GM18951 (cell line): ENCODE results near the gene TMEM59.
"Not testable (repeated sequence)": the region's sequence is repeated elsewhere in the genome, so short reads cannot be mapped to it uniquely, and the experiment has no call there.

Experiments
- POLR2A ChIP-seq: IDR thresholded peaks from 4 replicates; pipeline ENCODE4 v1.6.1; 2011; ENCODE audit warnings: mild to moderate bottlenecking; ENCODE audit not compliant: insufficient read length, insufficient read depth; ENCODE audit errors: extremely low read depth
- in situ Hi-C: fragments of 300-500 bp; cut with MboI; formaldehyde crosslinking; loops from one replicate; pipeline ENCODE4 v1.12.0; 2022; ENCODE audit warnings: low sequenced_read_pairs, mixed read lengths, inconsistent platforms; ENCODE audit not compliant: unreplicated experiment

Gene TMEM59

GRCh38 chr1:54081306-54082270, 28.6 kb upstream of the TMEM59 start:
- TF ChIP-seq POLR2A: no peak
- in situ Hi-C loops: no loop called here

DNA sequence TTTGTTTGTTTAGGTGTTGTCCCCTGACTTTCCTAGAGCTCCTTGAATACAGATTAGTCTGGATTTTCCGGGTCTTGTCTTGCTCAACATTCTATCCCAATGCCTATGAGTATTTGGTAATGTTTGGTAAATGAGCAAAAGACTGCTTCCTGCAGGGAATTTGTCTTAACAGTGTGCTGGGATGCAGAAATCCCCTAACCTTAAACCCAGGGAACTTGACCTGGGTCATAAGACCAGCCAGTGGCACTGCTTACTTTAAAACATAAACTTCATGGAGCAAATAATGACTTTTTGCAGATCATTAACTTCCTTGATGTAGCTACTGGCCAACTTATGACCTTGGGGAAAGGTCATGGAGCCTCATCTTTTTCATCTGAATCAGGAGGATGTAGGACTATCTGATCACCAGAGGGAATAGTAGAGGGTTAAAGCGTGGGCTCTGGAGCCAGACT, 27.6 kb upstream of the TMEM59 start:
- no peak for TF ChIP-seq POLR2A
- in situ Hi-C loops: no loop called here

- in situ Hi-C loops: no loop called here
- TF ChIP-seq POLR2A: no peak
Measured at GRCh38 chr1:54077359-54077758, 24.4 kb upstream of the TMEM59 start.

DNA sequence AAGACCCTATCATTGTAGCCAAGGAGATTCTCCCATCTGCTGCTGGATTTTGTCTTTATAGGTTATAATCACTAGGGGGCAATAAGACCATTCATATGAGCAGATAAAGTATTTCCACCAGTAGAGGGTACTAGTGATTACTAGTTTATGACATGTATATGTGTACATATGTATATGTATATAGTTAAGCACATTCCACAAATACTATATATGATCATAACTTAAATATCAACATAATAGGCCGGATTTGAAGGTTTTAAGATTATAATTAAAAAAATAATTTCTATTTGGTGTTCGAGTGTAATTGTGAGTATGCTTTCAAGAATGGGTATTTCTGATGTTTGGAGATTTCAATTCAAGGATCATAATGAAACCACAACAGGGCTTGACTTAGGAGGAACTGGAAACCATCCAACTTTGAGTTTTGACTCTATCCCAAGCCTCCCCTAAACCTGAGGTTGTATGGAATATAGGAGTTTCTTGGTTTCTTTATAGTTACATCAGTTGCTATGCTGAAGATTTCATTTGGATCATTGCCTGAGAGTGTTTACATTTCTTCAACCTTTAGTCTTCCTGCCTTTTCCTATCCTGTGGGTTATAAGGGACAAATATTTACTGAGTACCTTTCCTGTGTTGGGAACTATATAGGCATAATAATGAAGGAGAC, 17.3 kb upstream of the TMEM59 start:
- in situ Hi-C loops: no loop called here
- TF ChIP-seq POLR2A: no peak

- TF ChIP-seq POLR2A: no peak
- in situ Hi-C loops: no loop called here
Measured at GRCh38 chr1:54069791-54070170, 16.8 kb upstream of the TMEM59 start.

GRCh38 chr1:54064299-54064698, 11.3 kb upstream of the TMEM59 start:
- TF ChIP-seq POLR2A: no peak
- in situ Hi-C loops: no loop called here

GRCh38 chr1:54054438-54054749, 1.4 kb upstream of the TMEM59 start:
- no peak for TF ChIP-seq POLR2A
- in situ Hi-C loops: no loop called here

GRCh38 chr1:54053745-54054437, 887 bp upstream of the TMEM59 start:
- in situ Hi-C loops: no loop called here
- TF ChIP-seq POLR2A: no peak

DNA sequence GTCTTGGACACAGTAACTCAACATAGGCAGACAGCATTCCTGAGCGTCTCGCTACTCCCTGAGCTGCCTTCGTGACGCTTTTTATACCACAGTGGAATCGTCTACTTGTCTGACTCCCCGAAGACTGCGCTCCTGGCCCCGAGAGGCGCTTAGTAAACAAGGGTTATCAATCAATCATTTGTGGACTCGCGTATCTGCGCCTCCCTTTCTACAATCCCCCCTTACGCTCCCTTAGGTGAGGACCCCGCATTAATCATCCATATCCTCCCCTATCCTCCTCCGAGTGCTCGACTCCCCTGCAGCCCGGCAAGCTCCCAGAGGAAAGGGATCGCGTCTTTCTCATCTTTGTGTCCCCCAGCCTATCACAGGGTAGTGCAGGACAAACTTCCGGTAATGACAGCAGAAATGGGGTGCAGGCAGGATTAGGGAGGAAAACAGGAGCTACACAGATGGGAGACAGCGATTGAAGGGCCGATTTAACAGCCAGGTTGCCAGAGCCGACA, 522 bp downstream of the TMEM59 start:
- no peak for TF ChIP-seq POLR2A
- in situ Hi-C loops: no loop called here

DNA sequence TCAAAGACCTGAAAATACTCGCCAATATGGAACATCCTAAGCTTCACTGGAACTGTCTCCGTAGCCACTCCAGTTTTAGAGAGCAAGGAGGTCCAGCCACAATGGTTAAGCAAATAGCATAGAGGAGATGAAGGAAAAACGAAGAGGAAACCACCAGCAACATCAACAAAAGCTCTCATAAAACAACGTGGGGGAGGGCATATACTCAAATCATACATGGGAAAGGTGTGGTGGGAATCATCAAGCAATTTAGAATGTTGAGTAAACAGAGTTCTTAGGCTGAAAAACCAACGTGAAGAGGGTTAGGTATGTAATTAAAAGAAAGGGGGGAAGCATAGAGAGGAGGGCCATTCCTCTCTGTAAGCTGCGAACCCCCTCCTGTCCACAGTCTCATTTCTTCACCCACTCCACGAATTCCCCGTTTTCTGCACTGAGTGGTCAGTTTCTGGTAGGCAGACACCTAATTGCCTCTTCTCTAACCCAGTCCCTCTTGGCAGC, 1.0 kb downstream of the TMEM59 start:
- in situ Hi-C loops: no loop called here
- no peak for TF ChIP-seq POLR2A

DNA sequence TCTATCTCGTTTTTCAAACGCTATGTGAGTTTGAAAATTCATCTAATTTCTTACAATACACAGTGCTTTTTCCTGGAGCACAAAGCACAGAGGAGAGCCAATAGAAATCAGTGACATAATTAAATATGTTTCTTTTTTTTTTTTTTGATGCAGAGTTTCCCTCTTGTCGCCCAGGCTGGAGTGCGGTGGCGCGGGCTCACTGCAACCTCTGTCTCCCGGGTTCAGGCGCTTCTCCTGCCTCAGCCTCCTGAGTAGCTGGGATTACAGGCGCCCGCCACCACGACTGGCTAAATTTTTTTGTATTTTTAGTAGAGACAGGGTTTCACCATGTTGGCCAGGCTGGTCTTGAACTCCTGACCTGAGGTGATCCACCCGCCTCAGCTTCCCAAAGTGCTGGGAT, 2.6 kb downstream of the TMEM59 start:
- in situ Hi-C loops: not testable (repeated sequence)

GRCh38 chr1:54047384-54048305, 5.4 kb downstream of the TMEM59 start:
- no peak for TF ChIP-seq POLR2A
- in situ Hi-C loops: no loop called here
